Mesothelial cell of epicardium (in vitro differentiated cells): ENCODE measurements around the gene PRSS23. TPM values are rescaled to one million over a fixed set of nuclear protein-coding genes. Genes with fewer than 3 reads are reported as not detected.
A peak's percentile ranks its signal among the peaks of the same experiment; 100 is the strongest.

Experiments used
- DNase-seq, 2 experiments: peaks; one replicate each; pipeline ENCODE4 v3.0.0; 2021; ENCODE audit warnings: low spot score in 2 of 2; ENCODE audit not compliant: unreplicated experiment in 2 of 2
- H3K27ac Mint-ChIP-seq: 2 replicates; pipeline ENCODE4 v1.8.0; 2021; ENCODE audit warnings: mixed read lengths
- H3K27me3 Mint-ChIP-seq: 2 replicates; pipeline ENCODE4 v1.8.0; 2021; ENCODE audit warnings: low read depth, mixed read lengths
- H3K36me3 Mint-ChIP-seq: 2 replicates; pipeline ENCODE4 v1.8.0; 2021; ENCODE audit warnings: mixed read lengths
- H3K4me1 Mint-ChIP-seq: 2 replicates; pipeline ENCODE4 v1.8.0; 2021; ENCODE audit warnings: mixed read lengths
- H3K4me3 Mint-ChIP-seq: 2 replicates; pipeline ENCODE4 v1.8.0; 2021; ENCODE audit warnings: mild to moderate bottlenecking, moderate library complexity, mixed read lengths
- H3K9me3 Mint-ChIP-seq: 2 replicates; pipeline ENCODE4 v1.8.0; 2021; ENCODE audit warnings: mixed read lengths
- total RNA-seq: library from RNA; stranded (reverse); gene quantifications from 3 replicates; pipeline ENCODE4 v1.2.1, GENCODE V29; 2021
- TF ChIP-seq, protein P1 (sequence below): fragments of 200-600 bp; sonication (generic); IDR thresholded peaks from one replicate; pipeline ENCODE4 v1.5.0; 2021; ENCODE audit warnings: antibody characterized with exemption; ENCODE audit not compliant: unreplicated experiment

The PRSS23 gene
- total RNA-seq, result 28.3 to 29.9 TPM (median 29.4 TPM) in 3 replicates

GRCh38 chr11:86800076-86800959 is at the start of gene PRSS23:
Gene PRSS23, plus strand, starts transcription at chr11:86800542. Its CDS starts 7,102 bp downstream, at chr11:86807644.
- H3K27me3 Mint-ChIP-seq, result no peaks in the 10 kb centered on the region
- DNase-seq, result peak; percentile 53 to 75
- no peaks in the 10 kb centered on the region for H3K36me3 Mint-ChIP-seq
- TF ChIP-seq, protein P1, sequence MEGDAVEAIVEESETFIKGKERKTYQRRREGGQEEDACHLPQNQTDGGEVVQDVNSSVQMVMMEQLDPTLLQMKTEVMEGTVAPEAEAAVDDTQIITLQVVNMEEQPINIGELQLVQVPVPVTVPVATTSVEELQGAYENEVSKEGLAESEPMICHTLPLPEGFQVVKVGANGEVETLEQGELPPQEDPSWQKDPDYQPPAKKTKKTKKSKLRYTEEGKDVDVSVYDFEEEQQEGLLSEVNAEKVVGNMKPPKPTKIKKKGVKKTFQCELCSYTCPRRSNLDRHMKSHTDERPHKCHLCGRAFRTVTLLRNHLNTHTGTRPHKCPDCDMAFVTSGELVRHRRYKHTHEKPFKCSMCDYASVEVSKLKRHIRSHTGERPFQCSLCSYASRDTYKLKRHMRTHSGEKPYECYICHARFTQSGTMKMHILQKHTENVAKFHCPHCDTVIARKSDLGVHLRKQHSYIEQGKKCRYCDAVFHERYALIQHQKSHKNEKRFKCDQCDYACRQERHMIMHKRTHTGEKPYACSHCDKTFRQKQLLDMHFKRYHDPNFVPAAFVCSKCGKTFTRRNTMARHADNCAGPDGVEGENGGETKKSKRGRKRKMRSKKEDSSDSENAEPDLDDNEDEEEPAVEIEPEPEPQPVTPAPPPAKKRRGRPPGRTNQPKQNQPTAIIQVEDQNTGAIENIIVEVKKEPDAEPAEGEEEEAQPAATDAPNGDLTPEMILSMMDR, result no peak
- H3K27ac Mint-ChIP-seq, result peak within 1 kb of the TSS; percentile 75
- H3K4me3 Mint-ChIP-seq, result peak within 1 kb of the TSS; percentile 80
- H3K9me3 Mint-ChIP-seq, result no peaks in the 10 kb centered on the region
- H3K4me1 Mint-ChIP-seq, result peaks cover 64% of the 10 kb centered on the region

DNA sequence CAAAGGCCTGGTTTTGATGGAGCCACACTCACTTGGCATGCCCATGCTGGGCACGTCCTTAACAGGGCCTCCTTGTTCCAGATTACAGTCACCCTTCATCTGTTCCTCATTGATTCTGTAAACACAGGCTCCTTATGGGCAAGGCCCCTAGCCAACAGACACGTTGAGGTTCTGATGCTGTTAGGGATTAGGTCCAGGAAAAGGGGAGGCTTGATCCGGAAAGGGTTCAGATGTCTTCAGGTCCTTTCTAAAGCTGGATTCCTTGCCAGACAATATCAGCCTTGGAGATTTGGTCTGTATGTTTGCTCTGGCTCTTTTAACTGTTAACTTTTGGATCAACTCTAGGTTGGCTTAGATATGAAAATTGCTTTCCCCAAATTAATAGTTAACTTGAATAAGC is 46.9 kb upstream of the PRSS23 start:
- no peak overlapping the region for H3K4me3 Mint-ChIP-seq
- H3K27ac Mint-ChIP-seq, result no peak overlapping the region
- no peak for DNase-seq
- peaks cover 9% of the 10 kb centered on the region for H3K4me1 Mint-ChIP-seq
- no peaks in the 10 kb centered on the region for H3K36me3 Mint-ChIP-seq
- no peaks in the 10 kb centered on the region for H3K9me3 Mint-ChIP-seq
- peaks cover 12% of the 10 kb centered on the region for H3K27me3 Mint-ChIP-seq
- TF ChIP-seq, protein P1, result no peak

DNA sequence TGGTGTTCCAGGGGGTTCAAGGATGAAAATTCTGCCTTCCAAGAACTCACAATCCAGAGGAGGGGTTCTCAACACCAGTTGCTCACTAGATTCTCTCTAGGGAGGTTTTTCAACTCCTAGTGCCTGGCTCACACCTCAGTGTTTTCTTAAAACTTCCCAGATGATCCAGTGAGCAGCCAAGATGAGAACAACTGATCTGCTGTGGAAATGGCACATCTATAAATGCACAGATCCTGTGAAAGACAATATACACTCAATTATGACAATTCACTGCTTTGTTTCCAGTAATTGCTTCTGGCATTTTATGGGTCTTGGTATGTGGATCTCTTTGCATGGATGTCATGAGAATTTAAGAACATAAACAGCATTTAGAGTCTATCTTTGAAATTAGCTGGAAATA is 45.2 kb upstream of the PRSS23 start:
- no peak overlapping the region for H3K27ac Mint-ChIP-seq
- no peak overlapping the region for H3K4me3 Mint-ChIP-seq
- TF ChIP-seq, protein P1, result no peak
- H3K9me3 Mint-ChIP-seq, result no peaks in the 10 kb centered on the region
- peaks cover 2% of the 10 kb centered on the region for H3K4me1 Mint-ChIP-seq
- DNase-seq, result no peak
- H3K36me3 Mint-ChIP-seq, result no peaks in the 10 kb centered on the region
- peaks cover 12% of the 10 kb centered on the region for H3K27me3 Mint-ChIP-seq

DNA sequence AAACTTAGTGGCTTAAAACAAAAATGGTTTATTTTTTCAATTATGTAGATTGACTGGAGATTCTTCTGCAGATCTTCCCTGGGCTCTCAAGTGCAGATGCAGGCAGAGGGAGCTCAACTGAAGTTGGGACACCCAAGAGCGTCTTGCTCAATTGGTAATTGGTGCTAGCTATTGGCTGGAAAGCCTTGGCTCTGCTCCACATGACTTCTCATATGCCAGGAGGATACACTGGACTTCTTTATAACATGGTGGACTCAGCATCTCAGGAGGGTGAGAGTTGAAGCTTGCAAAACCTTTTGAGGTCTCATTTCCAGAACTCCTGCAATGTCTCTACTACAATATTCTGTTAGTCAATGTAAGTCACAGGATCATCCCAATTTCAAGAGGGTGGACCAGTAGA is 42.2 kb upstream of the PRSS23 start:
- Mint-ChIP-seq H3K27me3 (peaks cover 3% of the 10 kb centered on the region), H3K27ac (no peak overlapping the region), H3K4me3 (no peak overlapping the region), H3K4me1 (peaks cover 10% of the 10 kb centered on the region), H3K9me3 (no peaks in the 10 kb centered on the region), H3K36me3 (no peaks in the 10 kb centered on the region)
- TF ChIP-seq, protein P1, result no peak
- DNase-seq, result no peak

DNA sequence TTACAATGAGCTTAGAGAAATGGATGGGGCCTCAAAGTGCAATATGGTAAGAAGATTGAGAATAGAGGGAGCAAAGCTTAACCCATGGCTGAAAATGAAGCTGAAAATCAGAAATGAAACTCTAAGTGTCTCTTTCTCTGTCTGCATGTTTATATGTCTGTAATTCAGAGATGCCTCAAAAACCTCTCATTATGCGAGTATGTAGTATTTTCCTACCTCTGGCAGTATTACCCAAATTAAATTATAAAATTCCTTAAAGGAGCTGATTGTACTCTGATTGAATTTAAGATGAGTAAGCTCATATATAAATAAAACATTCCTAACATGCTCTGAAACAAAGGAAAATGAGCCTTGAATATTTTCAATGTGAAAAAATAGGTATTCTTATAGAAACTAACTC is 39.8 kb upstream of the PRSS23 start:
- no peak for DNase-seq
- H3K27ac Mint-ChIP-seq, result peak overlapping the region; percentile 23
- H3K4me3 Mint-ChIP-seq, result no peak overlapping the region

More for the DNA sequence above, 39.8 kb upstream of the PRSS23 start:
- Mint-ChIP-seq H3K36me3 (no peaks in the 10 kb centered on the region), H3K9me3 (no peaks in the 10 kb centered on the region), H3K27me3 (peaks cover 3% of the 10 kb centered on the region), H3K4me1 (peaks cover 17% of the 10 kb centered on the region)
- TF ChIP-seq, protein P1, result no peak
